Activated CD4-positive, alpha-beta T cell treated with anti-CD3 and anti-CD28 coated beads, Interleukin-2, amount 50 U/mL, for 16 hours (primary cell): ENCODE data around the gene IFITM10.

Experiments
- DNase-seq: peaks from one replicate; pipeline ENCODE4 v3.0.0-alpha.2; 2020

Gene IFITM10

GRCh38 chr11:1750481-1750839 is at the start of gene IFITM10:
IFITM10 (minus strand) TSS chr11:1750595; CDS start chr11:1750442, 153 bp downstream.
- DNase-seq = no peak

- no peak for DNase-seq
Observed at GRCh38 chr11:1797391-1798125, 47.2 kb upstream of the IFITM10 start.

- no peak for DNase-seq
Observed at GRCh38 chr11:1796413-1797011, 46.1 kb upstream of the IFITM10 start.

- no peak for DNase-seq
Observed at GRCh38 chr11:1793081-1793480, 42.7 kb upstream of the IFITM10 start.

GRCh38 chr11:1792461-1792860 is 42.1 kb upstream of the IFITM10 start:
- DNase-seq = peak; percentile 16

- DNase-seq = no peak
Observed at GRCh38 chr11:1791912-1792311, 41.5 kb upstream of the IFITM10 start.

- no peak for DNase-seq
Observed at GRCh38 chr11:1786466-1786865, 36.1 kb upstream of the IFITM10 start.

- no peak for DNase-seq
Observed at GRCh38 chr11:1785749-1786413, 35.5 kb upstream of the IFITM10 start.

- no peak for DNase-seq
Observed at GRCh38 chr11:1784761-1785650, 34.6 kb upstream of the IFITM10 start.

- no peak for DNase-seq
Observed at GRCh38 chr11:1783725-1784529, 33.5 kb upstream of the IFITM10 start.

GRCh38 chr11:1782831-1783724 is 32.7 kb upstream of the IFITM10 start:
- DNase-seq = no peak

GRCh38 chr11:1782031-1782590 is 31.7 kb upstream of the IFITM10 start:
- no peak for DNase-seq

- no peak for DNase-seq
Observed at GRCh38 chr11:1781593-1781975, 31.2 kb upstream of the IFITM10 start.

GRCh38 chr11:1780700-1781592 is 30.6 kb upstream of the IFITM10 start:
- no peak for DNase-seq

- no peak for DNase-seq
Observed at GRCh38 chr11:1779806-1780699, 29.7 kb upstream of the IFITM10 start.

- no peak for DNase-seq
Observed at GRCh38 chr11:1779034-1779805, 28.8 kb upstream of the IFITM10 start.

- DNase-seq = no peak
Observed at GRCh38 chr11:1778141-1778911, 27.9 kb upstream of the IFITM10 start.
